GM12878 (cell line): ENCODE data around the gene ARHGAP6.

Experiments used
- CEBPB ChIP-seq, 2 experiments: fragments of 150-350 bp in 1 of 2; IDR thresholded peaks; 2 replicates each; pipeline ENCODE4 v1.6.1; 2012 to 2014; ENCODE audit warnings: low read depth in 2 of 2, low read length in 2 of 2, borderline replicate concordance in 1 of 2, inconsistent platforms in 1 of 2
- EP300 ChIP-seq, 2 experiments: fragments of 150-350 bp in 1 of 2; IDR thresholded peaks; 2 replicates each; pipeline ENCODE4 v1.6.1; 2011 to 2012; ENCODE audit warnings: low read depth in 2 of 2, low read length in 2 of 2, borderline replicate concordance in 1 of 2, improper control_type of control experiment in 1 of 2, inconsistent platforms in 1 of 2; ENCODE audit not compliant: control insufficient read depth in 1 of 2
- MXI1 ChIP-seq: fragments of 150-350 bp; IDR thresholded peaks from 2 replicates; pipeline ENCODE4 v1.6.1; 2011; ENCODE audit warnings: low read depth, mild to moderate bottlenecking, inconsistent platforms, low read length, improper control_type of control experiment
- MYC ChIP-seq: IDR thresholded peaks from 2 replicates; pipeline ENCODE4 v1.6.1; 2011; ENCODE audit warnings: mild to moderate bottlenecking, low read length, moderate library complexity, inconsistent platforms; ENCODE audit not compliant: insufficient read depth, insufficient replicate concordance, insufficient read length, severe bottlenecking
- POLR2A ChIP-seq: IDR thresholded peaks from 2 replicates; pipeline ENCODE4 v1.6.1; 2011; ENCODE audit warnings: low read depth, mild to moderate bottlenecking, low read length
- POLR2AphosphoS5 ChIP-seq: IDR thresholded peaks from 2 replicates; pipeline ENCODE4 v1.6.1; 2011; ENCODE audit warnings: mild to moderate bottlenecking, low read length, inconsistent platforms
- SIX5 ChIP-seq: IDR thresholded peaks from 2 replicates; pipeline ENCODE4 v1.6.1; 2011; ENCODE audit warnings: mild to moderate bottlenecking, low read depth, low read length, moderate library complexity; ENCODE audit not compliant: severe bottlenecking
- SPI1 ChIP-seq: IDR thresholded peaks from 2 replicates; pipeline ENCODE4 v1.6.1; 2011; ENCODE audit warnings: low read depth, mild to moderate bottlenecking, low read length, moderate library complexity, borderline replicate concordance; ENCODE audit not compliant: insufficient read depth
- SREBF2 ChIP-seq: IDR thresholded peaks from 2 replicates; pipeline ENCODE4 v1.6.1; 2012; ENCODE audit warnings: mild to moderate bottlenecking, low read length
- TF ChIP-seq, protein P1 (sequence below): IDR thresholded peaks from 2 replicates; pipeline ENCODE4 v1.6.1; 2012; ENCODE audit warnings: mild to moderate bottlenecking, low read depth, low read length
- TF ChIP-seq, protein P2 (sequence below), 3 experiments: IDR thresholded peaks in 2 of 3; conservative IDR thresholded peaks in 1 of 3; 2 replicates each; pipeline ENCODE4 v1.5.1; 2011; ENCODE audit warnings: low read depth in 3 of 3, low read length in 3 of 3, mild to moderate bottlenecking in 3 of 3, control low read depth in 2 of 3, moderate library complexity in 2 of 3, inconsistent platforms in 1 of 3, mixed read lengths in 1 of 3; ENCODE audit not compliant: control insufficient read depth in 2 of 3, insufficient read depth in 1 of 3; ENCODE audit errors: extremely low read depth in 1 of 3
- TF ChIP-seq, protein P3 (sequence below): IDR thresholded peaks from 2 replicates; pipeline ENCODE4 v1.6.1; 2012; ENCODE audit warnings: low read depth, low read length, improper control_type of control experiment
- TF ChIP-seq, protein P4 (sequence below): IDR thresholded peaks from 2 replicates; pipeline ENCODE4 v1.6.1; 2012; ENCODE audit warnings: low read length, inconsistent platforms
- TF ChIP-seq, protein P5 (sequence below): IDR thresholded peaks from 2 replicates; pipeline ENCODE4 v1.6.1; 2012; ENCODE audit warnings: low read depth, low read length, improper control_type of control experiment

DNA sequence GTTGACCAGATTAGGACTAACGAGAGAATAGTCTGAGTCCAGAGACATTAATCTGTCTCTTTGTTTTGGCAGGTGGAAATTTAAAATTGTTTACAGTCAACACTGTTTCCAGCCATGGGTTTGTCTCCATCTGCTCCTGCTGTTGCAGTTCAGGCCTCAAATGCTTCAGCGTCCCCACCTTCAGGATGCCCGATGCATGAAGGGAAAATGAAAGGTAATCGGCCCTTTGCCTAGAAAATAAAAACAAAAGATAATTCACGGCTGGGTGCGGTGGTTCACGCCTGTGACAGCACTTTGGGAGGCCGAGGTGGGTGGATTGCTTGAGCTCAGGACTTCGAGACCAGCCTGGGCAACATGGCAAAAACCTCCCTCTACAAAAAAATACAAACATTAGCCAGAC lies 553.8 kb downstream of the ARHGAP6 start:
- TF ChIP-seq, protein P1, sequence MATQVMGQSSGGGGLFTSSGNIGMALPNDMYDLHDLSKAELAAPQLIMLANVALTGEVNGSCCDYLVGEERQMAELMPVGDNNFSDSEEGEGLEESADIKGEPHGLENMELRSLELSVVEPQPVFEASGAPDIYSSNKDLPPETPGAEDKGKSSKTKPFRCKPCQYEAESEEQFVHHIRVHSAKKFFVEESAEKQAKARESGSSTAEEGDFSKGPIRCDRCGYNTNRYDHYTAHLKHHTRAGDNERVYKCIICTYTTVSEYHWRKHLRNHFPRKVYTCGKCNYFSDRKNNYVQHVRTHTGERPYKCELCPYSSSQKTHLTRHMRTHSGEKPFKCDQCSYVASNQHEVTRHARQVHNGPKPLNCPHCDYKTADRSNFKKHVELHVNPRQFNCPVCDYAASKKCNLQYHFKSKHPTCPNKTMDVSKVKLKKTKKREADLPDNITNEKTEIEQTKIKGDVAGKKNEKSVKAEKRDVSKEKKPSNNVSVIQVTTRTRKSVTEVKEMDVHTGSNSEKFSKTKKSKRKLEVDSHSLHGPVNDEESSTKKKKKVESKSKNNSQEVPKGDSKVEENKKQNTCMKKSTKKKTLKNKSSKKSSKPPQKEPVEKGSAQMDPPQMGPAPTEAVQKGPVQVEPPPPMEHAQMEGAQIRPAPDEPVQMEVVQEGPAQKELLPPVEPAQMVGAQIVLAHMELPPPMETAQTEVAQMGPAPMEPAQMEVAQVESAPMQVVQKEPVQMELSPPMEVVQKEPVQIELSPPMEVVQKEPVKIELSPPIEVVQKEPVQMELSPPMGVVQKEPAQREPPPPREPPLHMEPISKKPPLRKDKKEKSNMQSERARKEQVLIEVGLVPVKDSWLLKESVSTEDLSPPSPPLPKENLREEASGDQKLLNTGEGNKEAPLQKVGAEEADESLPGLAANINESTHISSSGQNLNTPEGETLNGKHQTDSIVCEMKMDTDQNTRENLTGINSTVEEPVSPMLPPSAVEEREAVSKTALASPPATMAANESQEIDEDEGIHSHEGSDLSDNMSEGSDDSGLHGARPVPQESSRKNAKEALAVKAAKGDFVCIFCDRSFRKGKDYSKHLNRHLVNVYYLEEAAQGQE: no peak
- no peak for TF ChIP-seq CEBPB (IDR thresholded peaks at IDR 0.05; ENCODE audit: borderline replicate concordance in 1 of 2, low read depth in 2 of 2, low read length in 2 of 2)
- TF ChIP-seq, protein P2, sequence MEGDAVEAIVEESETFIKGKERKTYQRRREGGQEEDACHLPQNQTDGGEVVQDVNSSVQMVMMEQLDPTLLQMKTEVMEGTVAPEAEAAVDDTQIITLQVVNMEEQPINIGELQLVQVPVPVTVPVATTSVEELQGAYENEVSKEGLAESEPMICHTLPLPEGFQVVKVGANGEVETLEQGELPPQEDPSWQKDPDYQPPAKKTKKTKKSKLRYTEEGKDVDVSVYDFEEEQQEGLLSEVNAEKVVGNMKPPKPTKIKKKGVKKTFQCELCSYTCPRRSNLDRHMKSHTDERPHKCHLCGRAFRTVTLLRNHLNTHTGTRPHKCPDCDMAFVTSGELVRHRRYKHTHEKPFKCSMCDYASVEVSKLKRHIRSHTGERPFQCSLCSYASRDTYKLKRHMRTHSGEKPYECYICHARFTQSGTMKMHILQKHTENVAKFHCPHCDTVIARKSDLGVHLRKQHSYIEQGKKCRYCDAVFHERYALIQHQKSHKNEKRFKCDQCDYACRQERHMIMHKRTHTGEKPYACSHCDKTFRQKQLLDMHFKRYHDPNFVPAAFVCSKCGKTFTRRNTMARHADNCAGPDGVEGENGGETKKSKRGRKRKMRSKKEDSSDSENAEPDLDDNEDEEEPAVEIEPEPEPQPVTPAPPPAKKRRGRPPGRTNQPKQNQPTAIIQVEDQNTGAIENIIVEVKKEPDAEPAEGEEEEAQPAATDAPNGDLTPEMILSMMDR (IDR thresholded peaks at IDR 0.05 in 2 of 3, conservative IDR thresholded peaks at IDR 0.05 in 1 of 3; ENCODE audit: control insufficient read depth in 2 of 3, extremely low read depth in 1 of 3, insufficient read depth in 1 of 3, low read depth in 3 of 3, low read length in 3 of 3): no peak
- TF ChIP-seq POLR2AphosphoS5: no peak
- TF ChIP-seq MXI1: no peak
- TF ChIP-seq, protein P3, sequence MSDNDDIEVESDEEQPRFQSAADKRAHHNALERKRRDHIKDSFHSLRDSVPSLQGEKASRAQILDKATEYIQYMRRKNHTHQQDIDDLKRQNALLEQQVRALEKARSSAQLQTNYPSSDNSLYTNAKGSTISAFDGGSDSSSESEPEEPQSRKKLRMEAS: no peak
- no peak for TF ChIP-seq SPI1
- no peak for TF ChIP-seq SREBF2
- TF ChIP-seq SIX5: no peak
- no peak for TF ChIP-seq EP300 (IDR thresholded peaks at IDR 0.05; ENCODE audit: borderline replicate concordance in 1 of 2, control insufficient read depth in 1 of 2, low read depth in 2 of 2, low read length in 2 of 2)
- TF ChIP-seq, protein P4, sequence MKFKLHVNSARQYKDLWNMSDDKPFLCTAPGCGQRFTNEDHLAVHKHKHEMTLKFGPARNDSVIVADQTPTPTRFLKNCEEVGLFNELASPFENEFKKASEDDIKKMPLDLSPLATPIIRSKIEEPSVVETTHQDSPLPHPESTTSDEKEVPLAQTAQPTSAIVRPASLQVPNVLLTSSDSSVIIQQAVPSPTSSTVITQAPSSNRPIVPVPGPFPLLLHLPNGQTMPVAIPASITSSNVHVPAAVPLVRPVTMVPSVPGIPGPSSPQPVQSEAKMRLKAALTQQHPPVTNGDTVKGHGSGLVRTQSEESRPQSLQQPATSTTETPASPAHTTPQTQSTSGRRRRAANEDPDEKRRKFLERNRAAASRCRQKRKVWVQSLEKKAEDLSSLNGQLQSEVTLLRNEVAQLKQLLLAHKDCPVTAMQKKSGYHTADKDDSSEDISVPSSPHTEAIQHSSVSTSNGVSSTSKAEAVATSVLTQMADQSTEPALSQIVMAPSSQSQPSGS: no peak
- TF ChIP-seq MYC: no peak
- no peak for TF ChIP-seq POLR2A
- TF ChIP-seq, protein P5, sequence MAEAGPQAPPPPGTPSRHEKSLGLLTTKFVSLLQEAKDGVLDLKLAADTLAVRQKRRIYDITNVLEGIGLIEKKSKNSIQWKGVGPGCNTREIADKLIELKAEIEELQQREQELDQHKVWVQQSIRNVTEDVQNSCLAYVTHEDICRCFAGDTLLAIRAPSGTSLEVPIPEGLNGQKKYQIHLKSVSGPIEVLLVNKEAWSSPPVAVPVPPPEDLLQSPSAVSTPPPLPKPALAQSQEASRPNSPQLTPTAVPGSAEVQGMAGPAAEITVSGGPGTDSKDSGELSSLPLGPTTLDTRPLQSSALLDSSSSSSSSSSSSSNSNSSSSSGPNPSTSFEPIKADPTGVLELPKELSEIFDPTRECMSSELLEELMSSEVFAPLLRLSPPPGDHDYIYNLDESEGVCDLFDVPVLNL: no peak
